HG02798 (cell line): Measurements from ENCODE around the gene RBM27.
"Not testable (repeated sequence)": the region's sequence is repeated elsewhere in the genome, so short reads cannot be mapped to it uniquely, and the experiment has no call there.

Experiments used
- ATAC-seq: cut with Tn5 transposase; IDR thresholded peaks from one replicate; pipeline ENCODE4 v1.9.1; 2021; ENCODE audit warnings: mild to moderate bottlenecking; ENCODE audit not compliant: unreplicated experiment, poor library complexity

RBM27 gene, protein sequence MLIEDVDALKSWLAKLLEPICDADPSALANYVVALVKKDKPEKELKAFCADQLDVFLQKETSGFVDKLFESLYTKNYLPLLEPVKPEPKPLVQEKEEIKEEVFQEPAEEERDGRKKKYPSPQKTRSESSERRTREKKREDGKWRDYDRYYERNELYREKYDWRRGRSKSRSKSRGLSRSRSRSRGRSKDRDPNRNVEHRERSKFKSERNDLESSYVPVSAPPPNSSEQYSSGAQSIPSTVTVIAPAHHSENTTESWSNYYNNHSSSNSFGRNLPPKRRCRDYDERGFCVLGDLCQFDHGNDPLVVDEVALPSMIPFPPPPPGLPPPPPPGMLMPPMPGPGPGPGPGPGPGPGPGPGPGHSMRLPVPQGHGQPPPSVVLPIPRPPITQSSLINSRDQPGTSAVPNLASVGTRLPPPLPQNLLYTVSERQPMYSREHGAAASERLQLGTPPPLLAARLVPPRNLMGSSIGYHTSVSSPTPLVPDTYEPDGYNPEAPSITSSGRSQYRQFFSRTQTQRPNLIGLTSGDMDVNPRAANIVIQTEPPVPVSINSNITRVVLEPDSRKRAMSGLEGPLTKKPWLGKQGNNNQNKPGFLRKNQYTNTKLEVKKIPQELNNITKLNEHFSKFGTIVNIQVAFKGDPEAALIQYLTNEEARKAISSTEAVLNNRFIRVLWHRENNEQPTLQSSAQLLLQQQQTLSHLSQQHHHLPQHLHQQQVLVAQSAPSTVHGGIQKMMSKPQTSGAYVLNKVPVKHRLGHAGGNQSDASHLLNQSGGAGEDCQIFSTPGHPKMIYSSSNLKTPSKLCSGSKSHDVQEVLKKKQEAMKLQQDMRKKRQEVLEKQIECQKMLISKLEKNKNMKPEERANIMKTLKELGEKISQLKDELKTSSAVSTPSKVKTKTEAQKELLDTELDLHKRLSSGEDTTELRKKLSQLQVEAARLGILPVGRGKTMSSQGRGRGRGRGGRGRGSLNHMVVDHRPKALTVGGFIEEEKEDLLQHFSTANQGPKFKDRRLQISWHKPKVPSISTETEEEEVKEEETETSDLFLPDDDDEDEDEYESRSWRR

DNA sequence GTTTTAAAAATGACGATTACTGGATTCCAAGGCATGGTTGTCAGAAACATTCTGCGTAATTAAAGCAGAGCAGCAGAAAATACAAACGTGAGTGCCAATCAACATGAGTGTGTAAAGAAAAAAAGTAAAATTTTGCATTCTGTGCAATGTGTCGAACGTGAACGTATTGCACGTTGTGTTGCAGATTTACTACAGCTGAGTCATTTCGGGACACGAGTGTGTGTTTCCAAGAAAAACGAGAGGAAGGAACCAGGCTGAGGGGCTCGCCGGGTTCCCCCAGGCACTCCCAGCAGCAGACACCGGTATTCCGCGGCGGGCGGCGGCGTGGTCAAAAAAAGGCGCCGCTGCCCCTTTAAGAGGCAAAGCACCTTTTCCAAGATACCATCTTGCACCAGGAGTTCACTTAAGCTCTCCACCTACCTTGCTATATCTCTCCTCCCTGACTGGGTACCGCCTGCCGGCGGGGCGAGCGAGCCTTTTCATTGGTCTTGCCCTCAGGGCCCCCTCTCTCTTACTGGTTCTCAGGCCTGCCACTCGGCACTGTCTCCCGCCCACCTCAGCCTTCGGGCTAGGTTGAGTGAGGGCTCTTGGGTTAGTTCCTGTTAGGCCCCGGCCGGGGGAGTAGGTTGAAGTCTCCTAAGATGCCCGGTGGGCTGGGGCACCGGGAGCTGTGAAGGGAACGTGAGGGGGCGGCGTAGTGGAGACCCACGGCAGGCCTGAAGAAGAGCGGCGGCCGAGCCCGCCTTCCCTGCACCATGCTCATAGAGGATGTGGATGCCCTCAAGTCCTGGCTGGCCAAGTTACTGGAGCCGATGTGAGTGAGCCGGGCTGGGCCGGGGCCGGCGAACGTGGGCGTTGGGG lies at the start of gene RBM27:
RBM27 (plus strand) TSS at position 595 of the 861 bp plus-strand sequence; CDS start at position 756, 161 bp downstream.
- ATAC-seq, result peak; percentile 100

DNA sequence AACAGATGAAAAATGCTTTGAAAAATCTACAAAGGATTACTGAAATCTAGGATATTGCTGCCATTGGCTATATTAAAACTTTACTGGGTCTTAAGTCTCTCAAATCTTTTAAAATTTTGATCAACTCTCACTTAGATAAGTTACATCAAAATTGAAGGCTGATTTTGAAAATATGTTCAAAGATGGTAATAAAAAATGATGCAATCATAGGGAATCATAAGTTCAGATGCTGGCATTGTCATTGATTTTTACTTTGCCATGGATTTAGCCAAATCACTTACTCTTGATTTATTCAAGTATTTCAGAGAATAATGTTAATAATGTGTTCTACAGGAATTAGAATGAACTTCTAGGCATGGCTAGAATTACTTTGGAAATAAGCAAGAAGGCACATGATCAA lies 45.1 kb upstream of the RBM27 start:
- ATAC-seq, result no peak

DNA sequence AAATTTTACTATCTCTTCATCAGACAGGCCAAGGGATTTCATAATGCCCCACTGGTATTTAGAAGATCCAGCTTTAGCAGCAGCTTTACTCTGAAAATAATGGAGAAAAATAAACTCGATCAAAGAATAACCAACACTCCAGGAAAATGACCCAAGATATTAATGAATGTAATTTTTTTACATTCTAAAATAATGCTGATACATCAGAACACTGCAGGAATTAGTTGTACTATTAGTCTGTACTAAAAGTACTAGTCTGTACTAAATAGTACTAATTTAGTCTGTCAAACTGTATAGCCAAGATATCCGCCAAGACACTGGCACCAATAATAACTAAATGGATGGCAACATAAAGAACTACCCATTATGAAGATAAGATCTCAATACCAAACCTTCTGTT lies 39.0 kb upstream of the RBM27 start:
- no peak for ATAC-seq

DNA sequence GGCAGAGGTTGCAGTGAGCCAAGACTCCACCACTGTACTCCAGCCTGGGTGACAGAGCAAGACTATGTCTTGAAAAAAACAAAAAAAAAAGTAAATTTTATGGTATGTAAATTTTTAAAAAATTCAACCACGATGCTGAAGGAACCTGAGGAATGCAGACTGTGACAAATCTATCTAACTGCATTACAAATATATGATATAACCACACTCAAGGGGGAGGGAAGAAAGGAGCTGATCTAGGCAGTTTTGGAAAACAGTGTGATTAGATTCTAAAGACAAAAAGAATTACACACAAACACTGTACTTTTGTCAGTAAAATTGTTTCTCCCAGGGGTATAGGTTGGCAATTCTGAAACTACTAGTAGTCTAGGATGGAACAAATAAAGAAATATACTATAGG lies 37.9 kb upstream of the RBM27 start:
- ATAC-seq, result no peak

DNA sequence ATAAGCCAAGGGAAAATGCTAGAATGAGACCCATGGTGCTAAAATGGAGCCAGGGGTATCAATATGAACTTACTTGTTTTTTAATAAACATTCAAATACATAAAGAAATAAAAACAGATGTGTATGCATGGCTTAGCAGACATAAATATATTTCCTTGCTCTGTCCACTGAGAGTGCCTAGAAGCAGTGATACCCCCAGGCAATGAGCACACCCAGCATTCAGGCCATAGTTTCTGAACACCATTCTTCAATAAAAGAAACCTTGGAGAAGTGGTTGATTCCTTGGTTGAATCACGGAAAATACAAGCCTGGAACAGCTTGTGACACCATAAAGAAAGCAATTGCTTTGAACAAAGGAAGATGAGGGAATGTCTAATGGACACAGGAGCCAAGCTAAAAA lies 37.5 kb upstream of the RBM27 start:
- ATAC-seq, result no peak

DNA sequence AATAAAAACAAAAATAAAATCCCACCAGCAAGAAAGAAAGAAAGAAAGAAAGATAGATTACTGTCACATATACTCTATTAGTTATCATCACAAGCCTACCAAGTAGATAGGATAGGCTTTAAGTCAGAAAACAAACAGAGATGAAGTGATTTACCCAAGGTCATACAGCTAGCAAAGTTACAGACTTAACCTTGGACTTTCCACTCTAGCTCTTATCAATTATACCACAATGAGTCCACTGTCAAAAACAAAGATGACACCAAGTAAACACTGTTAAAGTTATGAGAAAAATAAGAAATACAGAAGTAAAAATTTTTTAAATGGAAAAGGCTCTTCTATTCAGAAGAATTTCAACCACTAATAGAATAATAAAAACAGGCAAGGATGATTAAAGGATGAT lies 34.3 kb upstream of the RBM27 start:
- ATAC-seq, result no peak

DNA sequence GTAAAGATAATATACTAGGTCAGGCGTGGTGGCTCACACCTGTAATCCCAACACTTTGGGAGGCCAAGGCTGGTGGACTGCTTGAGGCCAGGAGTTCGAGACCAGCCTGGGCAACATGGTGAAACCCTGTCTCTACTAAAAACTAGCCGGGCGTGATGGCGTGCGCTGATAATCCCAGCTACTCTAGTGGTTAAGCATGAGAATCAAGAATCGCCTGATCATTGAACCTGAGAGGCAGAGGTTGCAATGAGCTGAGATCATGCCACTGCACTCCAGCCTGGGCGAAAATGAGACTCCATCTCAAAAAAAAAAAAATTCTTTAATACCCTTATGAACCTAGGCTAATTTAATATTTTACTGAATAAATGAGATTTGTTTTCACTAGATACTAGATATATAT lies 30.4 kb upstream of the RBM27 start:
- ATAC-seq, result peak; percentile 76

DNA sequence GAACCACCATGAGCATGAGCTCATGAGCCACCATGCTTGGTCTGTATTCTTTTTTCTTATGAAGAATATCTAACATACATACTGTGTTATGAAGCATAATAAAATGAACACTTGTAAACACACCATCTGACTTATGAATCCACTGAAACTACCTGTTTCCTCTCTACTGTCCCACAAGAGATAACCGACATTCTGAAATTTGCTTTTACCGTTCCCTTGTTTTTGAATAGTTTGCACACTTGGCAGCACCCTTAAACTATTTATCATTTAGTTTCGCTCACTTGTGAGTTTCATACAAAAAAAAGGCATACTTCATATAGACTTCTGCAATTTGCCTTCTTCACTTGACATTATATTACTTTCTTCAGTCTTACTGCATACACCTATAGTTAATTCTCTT lies 29.8 kb upstream of the RBM27 start:
- ATAC-seq, result peak; percentile 96

DNA sequence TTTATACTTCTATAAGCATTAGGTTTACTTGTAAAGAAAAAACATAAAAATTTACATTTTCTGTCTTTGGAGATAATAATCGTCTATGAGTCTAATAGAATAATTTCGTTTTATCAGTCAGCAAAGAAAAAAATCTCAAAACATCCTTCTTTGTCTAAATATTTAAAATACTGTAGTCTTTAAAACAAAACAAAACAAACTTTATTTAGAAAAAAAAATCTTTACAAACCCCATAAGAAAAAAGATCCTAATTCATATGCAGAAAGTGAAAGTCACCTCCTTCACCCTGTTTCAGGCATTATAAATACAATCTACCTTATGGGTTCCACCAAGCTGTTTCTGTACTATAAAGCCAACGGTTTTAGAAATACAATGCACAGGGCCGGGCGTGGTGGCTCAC lies 26.6 kb upstream of the RBM27 start:
- ATAC-seq, result no peak

DNA sequence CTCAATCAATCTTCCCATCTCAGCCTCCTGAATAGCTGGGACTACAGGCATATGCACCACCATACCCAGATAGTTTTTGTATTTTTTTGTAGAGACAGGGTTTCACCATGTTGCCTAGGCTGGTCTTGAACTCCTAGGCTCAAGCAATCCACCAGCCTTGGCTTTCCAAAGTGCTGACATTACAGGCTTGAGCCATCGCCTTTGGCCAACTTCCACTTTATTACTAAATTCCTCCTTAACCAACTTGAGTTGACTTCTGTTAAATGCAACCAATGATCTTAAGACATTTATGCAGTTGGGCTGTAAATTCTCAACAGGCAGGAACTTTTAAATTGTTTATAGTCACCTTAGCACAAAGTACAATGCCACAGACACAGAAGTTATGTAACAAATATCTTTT lies 23.7 kb upstream of the RBM27 start:
- no peak for ATAC-seq

DNA sequence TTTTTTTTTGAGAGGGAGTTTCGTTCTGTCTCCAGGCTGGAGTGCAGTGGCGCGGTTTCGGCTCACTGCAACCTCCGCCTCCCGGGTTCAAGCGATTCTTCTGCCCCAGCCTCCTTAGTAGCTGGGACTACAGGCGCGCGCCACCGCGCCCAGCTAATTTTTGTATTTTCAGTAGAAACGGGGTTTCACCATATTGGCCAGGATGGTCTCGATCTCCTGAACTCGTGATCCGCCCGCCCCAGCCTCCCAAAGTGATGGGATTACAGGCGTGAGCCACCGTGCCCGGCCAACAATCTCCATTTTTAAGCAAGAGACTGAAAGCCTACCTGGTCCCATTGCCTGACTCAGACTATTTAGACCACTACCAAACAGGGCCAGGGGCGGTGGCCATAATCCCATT lies 20.0 kb upstream of the RBM27 start:
- ATAC-seq, result not testable (repeated sequence)

DNA sequence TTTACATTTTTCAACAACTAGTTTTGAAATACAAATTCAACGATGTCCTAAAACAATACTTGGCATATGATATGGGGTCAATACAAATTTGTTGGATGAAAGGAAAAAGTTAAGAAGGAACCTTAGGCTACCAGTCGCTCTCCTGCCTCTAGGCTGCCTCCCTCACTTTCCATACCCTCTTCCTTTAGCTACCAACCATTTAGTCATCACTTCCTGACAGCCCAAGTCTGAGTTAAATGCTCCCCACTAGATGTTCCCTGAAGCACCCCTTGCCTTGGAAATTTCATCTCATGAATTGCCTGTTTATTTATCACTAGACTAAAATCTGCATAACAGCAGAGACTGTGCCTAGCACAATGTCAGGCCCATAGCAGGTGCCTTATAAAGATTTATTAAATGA lies 18.2 kb upstream of the RBM27 start:
- no peak for ATAC-seq

DNA sequence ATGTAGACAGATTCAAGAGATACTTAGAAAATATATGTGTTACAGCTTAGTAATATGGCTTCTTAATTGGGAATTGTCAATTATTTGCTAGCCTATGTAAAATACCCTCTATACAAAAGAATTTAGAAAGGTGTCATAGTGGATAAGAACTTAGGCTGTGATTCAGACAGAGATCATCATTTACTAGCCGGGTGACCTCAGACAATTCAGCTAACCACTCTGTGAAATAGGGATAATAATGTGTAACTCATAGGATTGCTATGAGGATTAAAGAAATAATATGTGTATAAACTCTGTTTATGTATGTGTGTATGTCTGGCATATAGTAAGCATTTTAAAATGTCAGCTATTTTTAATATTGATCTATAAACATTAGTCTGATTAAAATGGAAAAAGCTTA lies 15.0 kb upstream of the RBM27 start:
- no peak for ATAC-seq

DNA sequence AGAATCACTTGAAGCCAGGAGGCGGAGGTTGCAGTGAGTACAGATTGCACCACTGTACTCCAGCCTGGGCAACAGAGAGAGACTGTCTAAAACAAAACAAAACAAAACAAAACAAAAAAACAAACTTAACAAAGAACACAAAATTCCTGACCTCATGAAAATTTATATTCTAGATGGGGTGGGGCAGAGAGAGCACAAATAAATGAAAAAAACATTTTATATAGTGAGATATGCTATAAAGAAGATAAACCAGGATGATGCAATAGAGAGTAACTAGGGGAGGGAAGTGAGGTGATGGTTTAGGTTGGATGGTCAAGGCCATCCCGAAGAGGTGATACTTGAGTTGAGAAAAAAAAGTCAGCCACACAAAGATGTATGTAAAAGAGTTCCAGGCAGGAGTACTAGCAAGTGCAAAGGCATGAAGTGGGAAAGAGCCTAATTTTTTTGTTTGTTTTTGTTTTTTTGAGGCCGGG lies 10.8 kb upstream of the RBM27 start:
- no peak for ATAC-seq

DNA sequence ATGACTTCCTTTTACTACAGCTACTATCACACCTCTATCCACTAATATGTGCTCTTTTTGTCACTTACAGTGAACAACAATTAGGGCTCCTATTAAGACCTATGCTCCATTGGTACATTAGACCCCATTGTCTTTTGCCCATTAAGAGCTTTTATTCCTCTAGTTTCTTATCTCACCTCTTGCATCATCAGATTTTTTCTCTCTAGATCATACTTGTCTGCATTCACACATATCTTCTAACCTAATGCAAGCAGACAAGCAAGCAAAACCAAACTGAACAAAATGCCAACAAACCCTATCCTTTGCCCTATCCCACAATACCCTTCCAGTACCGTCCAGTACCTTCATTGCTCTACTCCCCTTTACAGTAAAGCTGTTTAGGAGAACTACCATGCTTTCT lies 10.1 kb upstream of the RBM27 start:
- no peak for ATAC-seq

DNA sequence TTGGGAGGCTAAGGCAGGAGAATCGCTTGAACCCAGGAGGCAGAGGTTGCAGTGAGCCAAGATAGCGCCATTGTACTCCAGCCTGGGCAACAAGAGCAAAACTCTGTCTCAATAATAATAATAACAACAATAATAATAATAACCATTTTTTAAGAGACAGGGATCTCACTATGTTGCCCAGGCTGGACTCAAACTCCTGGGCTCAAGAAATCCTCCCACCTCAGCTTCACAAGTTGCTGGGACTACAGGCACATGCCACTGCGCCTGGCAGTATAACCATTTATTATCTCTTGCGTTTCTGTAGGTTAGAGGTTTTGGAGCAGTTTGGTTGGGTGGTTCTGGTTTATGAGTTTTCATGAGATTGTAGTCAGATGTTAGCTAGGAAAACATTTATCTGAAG lies 8.4 kb upstream of the RBM27 start:
- not testable (repeated sequence) for ATAC-seq

DNA sequence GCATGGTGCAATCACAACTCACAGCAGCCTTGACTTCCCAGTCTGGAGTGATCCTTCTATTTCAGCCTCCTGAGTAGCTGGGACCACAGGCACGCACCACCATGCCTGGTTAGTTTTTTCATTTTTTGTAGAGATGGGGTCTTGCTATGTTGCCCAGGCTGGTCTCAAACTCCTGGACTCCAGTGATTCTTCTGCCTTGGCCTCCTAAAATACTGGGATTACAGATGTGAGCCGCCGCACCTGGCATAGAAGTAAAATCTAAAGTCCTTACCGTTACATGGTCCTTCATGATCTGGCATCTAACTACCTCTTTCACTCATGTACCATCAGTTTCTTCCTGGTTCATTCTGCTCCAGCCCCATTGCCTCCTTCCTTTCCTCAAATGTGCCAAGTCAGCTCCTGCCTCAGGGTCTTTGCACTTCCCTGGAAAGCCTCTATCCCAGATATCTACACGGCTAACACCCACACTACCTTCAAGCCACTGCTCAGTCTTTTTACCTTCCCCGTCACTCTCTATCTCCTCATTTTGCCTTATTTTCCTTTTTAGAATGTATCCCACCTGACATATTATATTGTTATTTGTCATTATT lies 6.9 kb upstream of the RBM27 start:
- no peak for ATAC-seq

DNA sequence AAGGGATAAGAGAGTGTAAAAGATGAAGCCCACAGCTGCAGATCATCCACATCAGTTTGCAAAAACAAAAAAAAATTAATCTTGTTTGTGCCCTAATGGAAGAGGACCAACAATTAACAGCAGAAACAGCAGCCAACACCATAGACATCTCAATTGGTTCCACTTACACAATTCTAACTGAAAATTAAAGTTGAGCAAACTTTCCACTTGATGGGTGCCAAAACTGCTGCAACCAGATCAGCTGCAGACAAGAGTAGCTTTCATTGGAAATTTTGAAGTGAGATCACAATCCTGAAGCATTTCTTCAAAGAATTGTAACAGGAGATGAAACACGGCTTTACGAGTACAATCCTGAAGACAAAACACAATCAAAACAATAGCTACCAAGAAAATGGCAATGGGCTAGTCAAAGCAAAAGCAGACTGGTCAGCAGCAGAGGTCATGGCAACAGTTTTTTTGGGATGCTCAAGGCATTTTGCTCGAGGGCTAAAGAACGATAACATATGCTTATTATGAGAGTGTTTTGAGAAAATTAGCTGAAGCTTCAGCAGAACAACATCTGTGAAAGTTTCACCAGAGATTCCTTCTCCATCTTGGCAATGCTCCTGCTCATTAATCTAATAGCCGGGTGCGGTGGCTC lies 4.1 kb upstream of the RBM27 start:
- no peak for ATAC-seq

DNA sequence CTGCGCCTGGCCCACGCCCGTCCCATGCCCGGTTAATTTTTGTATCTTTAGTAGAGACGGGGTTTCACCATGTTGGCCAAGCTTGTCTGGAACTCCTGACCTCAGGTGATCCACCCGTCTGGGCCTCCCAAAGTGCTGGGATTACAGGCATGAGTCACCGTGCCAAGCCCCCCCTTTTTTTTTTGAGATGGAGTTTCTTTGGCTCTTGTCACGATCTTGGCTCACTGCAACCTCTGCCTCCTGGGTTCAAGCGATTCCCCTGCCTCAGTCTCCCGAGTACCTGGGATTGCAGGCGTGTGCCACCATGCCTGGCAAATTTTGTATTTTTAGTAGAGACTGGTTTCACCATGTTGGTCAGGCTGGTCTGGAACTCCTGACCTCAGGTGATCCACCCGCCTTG lies 1.6 kb upstream of the RBM27 start:
- ATAC-seq, result not testable (repeated sequence)
